ENCODE measurements around the gene TMEM161A.
"Not testable (repeated sequence)": the region's sequence is repeated elsewhere in the genome, so short reads cannot be mapped to it uniquely, and the experiment has no call there.

Gene TMEM161A

DNA sequence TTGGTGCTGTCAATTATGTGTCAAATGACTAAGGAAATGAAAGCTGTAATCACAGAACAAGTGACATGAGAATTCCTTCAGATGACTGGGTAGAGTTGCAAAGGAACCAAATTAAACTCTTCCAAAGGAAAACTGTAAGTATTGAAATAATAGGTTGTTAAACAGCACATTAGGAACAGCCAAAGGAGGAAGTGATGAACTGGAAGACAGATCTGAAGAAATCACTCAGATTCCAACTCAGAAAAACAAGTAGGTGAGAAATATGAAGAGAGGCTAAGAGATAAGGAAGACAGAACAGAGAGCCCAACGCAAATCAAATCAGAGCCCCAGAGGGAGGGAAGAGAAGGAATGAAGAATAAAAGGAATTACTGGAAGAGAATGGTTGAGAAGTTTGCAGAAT is 15.4 kb downstream of the TMEM161A start:
- no peak for DNase-seq (ENCODE audit: low read depth in 2 of 2)

DNA sequence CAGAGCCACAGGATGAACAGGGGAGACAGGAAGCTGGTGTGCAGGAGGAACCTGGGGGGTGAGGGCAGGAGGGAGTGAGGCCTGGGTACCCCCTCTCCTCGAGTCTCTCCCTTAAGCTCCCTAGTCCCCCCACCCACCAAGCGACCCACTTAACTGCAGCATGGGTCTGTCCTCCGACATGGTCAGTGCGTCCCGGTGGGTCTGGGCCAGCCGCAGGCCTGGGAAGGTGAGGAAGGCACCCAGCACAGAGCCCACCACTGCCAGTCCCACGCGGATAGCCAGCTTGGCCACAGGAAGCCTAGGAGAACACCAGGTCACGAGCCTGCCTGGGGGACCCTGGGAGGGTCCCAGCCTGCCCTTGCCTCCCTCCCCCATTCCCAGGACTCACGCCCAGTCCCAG is 16.9 kb downstream of the TMEM161A start:
- DNase-seq (ENCODE audit: low read depth in 2 of 2): no peak

DNA sequence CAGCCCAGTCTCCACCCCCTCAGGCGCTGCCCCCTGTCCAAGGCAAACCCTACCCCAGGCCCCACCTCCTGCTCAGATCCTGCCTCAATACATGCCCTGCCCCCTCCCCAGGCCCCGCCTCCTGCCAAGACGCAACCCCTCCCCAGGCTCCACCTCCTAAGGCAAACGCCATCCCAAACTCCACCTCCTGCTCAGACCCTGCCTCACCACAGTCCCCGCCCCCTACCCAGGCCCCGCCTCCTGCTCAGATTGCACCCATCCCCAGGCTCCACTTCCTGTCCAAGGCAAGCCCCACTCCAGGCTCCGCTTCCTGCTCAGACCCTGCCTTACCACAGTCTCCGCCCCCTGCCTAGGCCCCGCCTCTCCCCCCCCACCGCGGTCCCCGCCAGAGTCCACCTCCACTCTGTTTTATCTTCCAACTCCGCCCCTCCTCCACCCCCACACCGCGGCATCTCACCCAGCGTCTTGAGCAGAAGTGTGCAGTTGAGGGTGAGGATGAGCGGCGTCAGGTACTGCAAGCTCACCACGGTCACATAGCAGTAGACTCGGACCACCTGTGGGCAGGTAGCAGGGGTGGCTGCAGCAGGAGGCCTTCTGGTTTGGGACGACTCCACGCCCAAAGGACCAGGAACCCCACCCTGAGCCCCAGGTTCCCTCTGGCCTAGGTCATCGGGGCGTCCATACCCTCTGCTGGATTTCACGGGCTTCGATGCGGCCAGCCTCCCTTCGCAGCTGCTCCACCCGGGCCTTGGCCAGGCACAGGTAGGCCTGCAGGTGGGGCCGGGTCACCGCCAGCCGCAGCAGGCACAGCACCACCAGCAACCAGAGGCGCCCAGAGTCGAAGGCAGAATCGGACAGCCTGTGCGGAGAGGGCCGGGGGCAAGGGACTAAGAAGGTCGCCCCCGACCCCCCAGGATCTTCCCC is 17.7 kb downstream of the TMEM161A start:
- DNase-seq (ENCODE audit: low read depth in 2 of 2): no peak

DNA sequence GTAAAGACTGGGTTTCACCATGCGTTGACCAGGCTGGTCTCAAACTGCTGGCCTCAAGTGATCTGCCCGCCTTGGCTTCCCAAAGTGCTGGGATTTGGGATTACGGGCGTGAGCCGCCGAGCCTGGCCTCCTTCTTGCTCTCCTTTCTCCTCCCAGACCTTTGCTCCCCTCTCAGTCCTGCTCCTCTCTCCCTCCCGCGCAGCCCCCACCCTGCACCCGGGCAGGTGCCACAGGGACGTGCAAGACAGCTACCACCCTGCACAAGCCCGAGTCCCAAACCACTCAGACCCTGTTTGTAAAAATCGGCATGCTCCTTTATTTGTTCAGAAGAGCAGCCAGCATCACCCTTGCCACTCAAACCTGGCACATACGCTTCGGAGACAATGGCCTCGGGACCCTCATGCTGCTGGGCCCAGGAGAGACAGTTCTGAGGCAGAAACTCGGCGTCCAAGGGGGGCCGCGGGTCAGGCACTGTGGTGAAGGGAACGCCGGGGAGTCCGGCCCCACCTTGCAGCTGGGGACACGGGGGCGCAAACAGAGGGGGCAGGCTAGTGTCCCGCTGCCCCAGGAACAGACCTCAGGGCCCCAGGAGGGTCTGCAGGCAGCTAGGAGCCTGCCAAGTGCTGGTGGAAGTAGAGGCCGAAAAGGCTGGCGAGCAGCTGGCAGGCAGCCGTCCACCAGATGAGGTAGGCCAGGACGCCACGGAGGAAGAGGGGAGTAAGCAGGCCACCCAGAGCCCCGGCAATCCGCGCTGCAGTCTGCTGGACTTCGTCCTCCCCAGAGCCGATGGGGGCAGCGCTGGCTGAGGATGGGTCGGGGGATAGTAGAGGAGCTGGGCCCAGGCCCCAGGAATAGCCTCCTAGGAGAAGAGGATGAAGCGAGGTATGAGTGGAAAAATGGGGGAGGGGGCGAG is 18.7 kb downstream of the TMEM161A start:
- no peak for DNase-seq (ENCODE audit: low read depth in 2 of 2)

DNA sequence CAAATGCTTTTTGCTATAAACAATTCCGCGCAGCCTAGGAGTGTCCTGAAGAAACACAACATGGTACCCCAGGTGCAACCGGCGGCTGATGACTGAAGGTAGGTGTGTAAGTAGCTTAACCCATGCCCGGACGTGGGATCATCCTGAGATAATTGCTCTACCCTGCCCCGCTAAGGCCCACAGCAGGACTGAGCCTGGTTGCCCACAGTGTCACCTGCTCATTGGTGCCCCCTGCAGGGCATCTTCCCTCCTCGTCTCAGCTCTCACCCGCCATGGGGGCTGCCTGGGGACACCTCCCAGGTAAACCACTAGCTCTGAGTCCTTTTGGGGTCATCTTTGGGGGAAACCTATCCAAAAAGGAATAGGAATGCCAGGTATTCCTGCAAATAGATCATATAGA is 22.3 kb downstream of the TMEM161A start:
- DNase-seq (ENCODE audit: low read depth in 2 of 2): no peak

DNA sequence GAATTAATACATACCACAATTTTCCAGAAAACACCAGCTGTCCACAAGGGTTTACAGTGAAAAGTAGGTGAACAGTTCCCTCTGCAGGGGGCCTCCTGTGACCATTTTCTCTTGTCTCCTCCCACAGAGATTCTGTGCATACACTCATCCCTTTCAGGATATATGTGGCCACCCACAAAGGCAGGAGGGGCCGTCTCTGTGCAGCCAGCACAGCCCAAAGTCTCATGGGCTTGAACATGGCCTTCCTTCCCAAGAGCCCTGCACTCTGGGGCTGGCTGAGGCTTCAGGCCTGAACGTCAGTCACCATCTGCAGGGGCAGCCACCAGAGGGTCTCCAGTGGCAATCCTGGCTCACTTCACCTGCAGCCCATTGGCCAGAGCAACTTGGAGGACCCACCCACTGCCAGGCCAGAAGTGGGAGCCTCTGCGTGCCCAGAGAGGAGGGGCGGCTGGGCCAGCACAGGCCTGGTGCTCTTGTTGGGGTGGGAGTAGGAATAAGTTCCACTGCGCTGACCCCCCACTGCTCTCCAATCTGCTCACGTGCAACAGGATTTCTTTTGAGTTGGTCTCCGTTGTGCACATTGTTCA is 25.1 kb downstream of the TMEM161A start:
- no peak for DNase-seq (ENCODE audit: low read depth in 2 of 2)

DNA sequence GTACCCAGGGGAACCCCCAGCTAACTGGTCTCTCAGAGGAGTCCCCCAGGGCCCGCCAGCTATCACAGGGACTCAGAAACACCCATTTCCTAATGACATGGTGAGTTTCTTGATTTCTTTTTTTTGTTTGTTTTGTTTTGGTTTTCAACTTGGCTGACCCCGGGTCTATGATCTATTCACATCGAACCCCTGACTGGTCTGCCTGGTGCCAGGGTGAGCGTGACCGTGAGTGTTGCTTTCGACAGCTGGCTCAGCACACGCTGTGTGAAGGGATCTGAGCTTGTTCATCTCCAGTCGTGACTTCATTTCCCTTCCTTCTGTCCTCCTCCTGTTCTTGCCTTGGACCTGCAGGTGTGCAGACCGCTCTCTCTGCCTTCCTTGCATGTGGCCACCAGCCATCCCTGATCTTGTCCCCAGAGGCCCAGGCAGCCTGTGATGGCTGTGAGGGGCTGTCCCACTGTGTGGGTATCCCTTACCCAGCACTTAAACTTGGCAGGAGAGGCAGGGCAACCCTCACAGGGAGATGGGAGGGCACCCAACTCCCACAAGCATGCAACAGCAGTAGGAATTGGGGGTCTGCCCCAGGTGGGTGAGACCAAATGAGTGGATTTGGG is 26.2 kb downstream of the TMEM161A start:
- no peak for DNase-seq (ENCODE audit: low read depth in 2 of 2)

DNA sequence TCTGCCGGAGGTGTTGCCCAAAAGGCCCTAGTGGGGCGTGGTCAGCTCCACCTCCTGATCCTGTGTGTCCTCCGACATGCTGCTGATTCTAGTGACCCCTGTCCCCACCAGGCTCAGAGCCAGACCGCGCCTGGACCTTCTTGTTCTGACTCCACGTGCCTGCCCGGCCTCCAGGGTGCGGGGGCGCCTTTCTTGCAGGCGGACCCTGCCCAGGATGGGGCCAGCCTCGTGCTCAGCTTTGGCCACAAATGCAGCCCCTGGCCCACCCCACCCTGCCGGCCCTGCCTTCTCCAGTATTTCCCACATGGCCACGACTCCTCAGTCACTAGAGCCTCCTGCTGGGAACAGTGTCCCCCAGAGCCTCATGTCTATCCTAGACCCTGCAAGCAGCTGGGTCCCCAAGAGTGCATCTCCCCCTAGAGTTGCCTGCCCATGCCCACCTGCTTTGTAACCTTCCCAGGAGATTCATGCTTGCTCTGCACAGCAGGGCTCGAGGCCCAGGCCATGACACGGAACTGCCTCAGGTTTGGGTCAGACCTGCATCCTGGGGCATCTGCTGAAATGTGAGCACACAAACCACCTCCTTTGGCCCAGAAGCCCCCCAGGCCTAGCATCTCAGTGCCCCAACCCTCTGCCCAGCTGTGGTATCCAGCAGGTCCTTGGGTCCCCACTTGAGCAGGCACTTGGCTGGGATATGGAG is 27.0 kb downstream of the TMEM161A start:
- DNase-seq (ENCODE audit: low read depth in 2 of 2): no peak

DNA sequence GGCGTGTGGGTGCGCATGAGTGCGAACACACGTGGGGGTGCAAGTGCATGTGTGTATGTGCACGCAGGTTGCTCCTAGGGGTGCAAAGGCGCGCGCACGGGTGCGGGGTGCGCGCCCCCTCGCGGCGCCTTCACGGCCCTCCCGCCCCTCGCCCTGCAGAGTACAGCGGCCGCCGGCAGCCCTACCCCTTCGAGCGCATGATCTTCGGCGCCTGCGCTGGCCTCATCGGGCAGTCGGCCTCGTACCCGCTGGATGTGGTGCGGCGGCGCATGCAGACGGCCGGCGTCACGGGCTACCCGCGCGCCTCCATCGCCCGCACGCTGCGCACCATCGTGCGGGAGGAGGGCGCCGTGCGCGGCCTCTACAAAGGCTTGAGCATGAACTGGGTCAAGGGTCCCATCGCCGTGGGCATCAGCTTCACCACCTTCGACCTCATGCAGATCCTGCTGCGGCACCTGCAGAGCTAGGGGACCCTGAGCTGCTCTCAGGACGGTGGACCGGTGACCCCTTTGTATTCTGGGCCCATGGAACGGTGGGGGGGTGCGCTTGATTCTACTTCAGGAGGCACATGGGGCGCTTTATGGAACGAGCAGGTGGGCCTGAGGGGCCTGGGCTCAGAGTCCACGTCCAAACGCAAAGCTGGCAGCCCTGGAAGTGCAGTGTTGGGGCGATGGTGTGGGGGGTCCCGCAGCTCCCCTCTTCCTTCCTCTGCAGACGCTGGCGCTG is 27.7 kb downstream of the TMEM161A start:
- DNase-seq (ENCODE audit: low read depth in 2 of 2): peak in 1 of 2 donors; percentile 7

DNA sequence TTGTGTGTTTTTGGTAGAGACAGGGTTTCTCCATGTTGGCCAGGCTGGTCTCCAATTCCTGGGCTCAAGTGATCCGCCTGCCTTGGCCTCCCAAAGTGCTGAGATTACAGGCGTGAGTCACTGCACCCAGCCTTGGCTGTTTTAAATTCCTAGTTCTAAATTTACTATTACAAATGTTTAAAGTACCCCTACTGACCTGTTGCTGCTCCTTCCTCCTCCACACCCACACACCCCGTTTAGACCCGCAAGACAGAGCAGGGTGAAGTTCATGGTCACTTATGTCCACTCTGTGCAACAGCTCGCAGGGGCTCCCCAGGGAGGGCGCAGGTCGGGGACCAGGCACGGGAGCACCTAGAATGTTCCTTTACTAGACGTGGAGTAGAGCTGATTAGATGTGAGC is 28.7 kb downstream of the TMEM161A start:
- DNase-seq (ENCODE audit: low read depth in 2 of 2): no peak

DNA sequence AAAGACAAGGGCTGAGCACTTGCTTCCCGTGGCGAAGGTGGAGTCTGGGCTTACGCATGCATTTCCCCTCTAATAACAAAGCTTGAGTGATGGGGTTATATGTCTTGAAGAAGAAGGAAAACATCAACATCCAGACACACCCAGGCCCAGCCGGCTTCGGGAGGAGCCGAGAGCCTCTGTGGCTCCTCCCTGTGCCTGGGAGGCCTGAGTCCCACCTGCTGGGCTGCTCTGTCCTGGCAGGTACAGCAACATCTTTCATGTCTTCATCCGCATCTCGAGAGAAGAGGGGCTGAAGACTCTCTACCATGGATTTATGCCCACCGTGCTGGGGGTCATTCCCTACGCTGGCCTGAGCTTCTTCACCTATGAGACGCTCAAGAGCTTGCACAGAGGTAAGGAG is 30.6 kb downstream of the TMEM161A start:
- DNase-seq (ENCODE audit: low read depth in 2 of 2): no peak

DNA sequence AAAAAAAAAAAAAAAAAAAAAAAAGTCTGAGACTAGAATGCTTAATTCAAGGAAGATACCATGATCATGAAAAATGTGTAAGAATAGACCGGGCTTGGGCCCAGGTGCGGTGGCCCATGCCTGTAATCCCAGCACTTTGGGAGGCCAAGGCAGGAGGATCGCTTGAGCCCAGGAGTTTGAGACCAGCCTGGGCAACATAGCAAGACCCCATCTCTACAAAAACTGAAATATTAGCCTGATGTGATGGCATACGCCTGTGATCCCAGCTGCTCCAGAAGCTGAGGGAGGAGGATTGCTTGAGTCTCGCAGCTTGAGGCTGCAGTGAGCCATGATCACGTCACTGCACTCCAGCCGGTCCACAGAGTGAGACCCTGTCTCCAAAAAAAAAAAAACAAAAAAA is 31.3 kb downstream of the TMEM161A start:
- DNase-seq (ENCODE audit: low read depth in 2 of 2): not testable (repeated sequence)

DNA sequence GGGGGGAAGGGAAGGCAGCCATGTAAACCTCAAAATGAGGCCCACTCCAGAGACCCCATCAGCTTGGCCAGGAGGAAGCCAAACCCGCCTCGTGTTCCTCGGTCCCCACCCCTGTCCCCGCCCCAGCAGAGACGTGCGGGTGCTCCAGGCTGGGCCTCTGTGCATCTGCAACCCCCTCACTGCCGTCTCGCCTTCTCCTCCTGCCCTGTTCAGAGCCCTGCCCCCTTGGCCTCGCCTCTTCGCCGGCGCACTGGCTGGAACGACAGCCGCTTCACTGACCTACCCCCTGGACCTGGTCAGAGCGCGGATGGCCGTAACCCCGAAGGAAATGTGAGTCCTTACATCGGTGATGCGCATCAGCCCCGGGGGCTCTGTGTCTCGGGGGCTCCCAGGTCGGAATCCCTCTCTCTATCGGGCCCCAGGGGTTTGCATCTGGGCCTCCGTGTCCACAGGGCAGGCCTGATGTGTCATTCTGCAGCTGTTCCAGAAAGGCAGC is 32.2 kb downstream of the TMEM161A start:
- DNase-seq (ENCODE audit: low read depth in 2 of 2): no peak

DNA sequence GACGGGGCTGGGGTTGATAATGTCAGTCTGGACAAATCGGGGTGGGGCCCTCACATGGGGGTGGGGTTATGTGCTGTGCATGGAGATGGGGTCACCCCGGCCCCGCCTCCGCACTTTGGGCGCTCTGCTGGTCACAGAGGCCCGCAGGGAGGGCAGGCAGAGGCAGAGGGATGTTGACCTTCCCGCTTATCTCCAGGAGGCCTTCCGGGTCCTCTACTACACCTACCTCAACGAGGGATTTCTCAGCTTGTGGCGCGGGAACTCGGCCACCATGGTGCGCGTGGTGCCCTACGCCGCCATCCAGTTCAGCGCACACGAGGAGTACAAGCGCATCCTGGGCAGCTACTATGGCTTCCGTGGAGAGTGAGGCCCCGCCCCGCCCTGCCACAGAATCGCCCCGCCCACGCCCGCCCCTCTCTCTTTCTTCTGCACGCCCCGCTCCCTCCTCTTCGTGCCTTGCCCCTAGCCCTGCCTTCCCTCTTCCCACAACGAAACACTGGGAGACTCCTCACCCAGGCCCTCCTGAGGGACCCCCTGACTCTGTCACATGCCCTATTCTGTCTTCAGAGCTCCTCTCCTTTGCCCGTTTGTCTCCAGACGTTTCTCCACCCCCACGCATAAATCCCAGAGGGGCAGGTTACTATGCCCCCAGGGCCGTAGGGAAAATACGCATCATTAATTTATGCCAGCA is 32.8 kb downstream of the TMEM161A start:
- no peak for DNase-seq (ENCODE audit: low read depth in 2 of 2)

DNA sequence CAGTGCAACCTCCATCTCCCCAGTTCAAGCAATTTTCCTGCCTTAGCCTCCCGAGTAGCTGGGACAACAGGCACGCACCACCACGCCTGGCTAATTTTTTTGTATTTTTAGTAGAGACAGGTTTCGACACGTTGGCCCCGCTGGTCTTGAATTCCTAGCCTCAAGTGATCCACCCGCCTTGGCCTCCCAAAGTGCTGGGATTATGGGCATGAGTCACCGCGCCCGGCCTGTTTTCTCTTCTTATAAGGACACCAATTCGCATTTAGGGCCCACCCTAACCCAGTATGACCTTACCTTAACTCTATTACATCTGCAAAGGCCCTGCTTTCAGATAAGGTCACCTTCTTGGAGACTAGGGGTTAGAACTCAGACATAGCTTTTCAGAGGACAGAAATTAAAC is 35.1 kb downstream of the TMEM161A start:
- no peak for DNase-seq (ENCODE audit: low read depth in 2 of 2)

DNA sequence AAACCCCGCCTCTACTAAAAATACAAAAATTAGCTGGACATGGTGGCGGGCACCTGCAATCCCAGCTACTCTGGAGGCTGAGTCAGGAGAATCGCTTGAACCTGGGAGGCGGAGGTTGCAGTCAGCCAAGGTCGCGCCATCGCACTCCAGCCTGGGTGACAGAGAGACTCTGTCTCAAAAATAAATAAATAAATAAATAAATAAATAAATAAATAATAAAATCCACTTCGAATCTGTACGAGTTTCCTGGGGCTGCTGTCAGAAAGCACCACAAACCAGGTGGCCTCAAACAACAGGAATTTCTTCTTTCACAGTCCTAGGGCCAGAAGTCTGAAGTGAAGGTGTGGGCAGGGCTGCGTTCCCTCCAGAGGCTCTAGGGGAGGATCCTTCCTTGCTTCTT is 35.7 kb downstream of the TMEM161A start:
- DNase-seq (ENCODE audit: low read depth in 2 of 2): not testable (repeated sequence)

DNA sequence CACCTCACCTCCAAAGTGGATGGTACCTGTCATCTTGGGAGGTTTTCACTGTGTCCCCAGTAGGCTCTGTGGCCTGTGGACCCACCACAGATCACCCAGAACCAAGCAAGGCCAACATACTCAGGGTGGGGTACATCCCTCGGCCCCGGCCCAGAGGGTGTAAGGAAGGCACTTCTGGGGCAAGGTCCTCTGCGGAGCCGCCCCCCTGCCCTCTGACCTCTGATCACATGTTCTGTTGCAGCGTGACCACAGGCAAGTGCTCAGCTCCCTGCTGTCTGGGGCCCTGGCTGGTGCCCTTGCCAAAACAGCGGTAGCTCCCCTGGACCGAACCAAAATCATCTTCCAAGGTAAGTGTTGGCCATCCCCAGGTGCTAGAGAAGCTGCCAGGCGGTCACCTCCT is 36.7 kb downstream of the TMEM161A start:
- DNase-seq (ENCODE audit: low read depth in 2 of 2): no peak

DNA sequence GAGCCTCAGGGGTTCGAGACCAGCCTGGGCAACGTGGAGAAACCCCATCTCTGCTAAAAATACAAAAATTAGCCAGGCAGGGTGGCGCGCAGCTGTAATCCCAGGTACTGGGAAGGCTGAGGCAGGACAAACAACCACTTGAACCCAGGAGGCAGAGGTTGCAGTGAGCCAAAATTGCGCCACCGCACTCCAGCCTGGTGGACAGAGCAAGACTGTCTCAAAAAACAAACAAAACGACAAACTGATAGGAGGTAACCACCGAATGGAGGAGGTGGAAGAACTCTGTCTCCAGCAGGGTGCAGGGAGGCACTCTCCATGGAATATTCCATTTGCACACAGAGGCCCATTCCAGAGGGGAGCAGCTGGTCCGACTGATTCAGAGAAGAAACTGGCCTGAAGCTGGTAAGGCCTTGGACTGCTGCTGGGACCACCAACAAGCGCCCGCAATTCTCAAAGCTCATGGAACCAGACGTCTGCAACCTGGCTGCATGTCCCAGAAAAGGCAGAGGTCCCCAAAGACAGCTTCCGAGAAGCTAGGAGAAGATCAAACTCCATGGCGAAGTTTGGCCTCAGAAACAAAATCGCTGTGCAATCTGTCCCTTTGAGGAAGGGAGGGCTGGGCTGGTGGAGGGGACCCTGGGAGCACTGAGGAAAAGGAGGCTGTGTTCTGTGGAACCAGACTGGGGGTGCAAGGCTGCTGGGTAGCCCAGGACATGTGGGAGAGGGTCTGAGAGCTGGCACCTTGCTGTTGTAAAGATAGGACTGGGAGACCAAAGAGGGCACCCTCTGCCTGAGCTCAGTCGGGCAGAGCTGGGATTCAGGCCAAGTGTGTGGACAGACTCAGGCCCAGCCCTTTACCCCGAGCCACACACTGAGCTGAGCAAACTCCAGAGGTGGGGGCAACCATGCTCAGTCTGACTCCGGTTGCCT is 39.3 kb downstream of the TMEM161A start:
- DNase-seq (ENCODE audit: low read depth in 2 of 2): no peak

Data from stimulated activated CD8-positive, alpha-beta memory T cell treated with anti-CD3 and anti-CD28 coated beads, Interleukin-7, amount 100 ng/mL, for 4 hours (primary cell).